Dendritic cell treated with granulocyte-macrophage colony-stimulating factor and Interleukin-4, amounts not matched to agents 40 ng/mL and 50 ng/mL, for 4 days (primary cell): ENCODE data around the gene ZNF799.
A peak's percentile ranks its signal among the peaks of the same experiment; 100 is the strongest.
"Not testable (repeated sequence)": the region's sequence is repeated elsewhere in the genome, so short reads cannot be mapped to it uniquely, and the experiment has no call there.

Source experiments
- H3K27ac Mint-ChIP-seq: one replicate; pipeline ENCODE4 v1.8.0; 2022; ENCODE audit warnings: mild to moderate bottlenecking, mixed read lengths
- H3K27me3 Mint-ChIP-seq: one replicate; pipeline ENCODE4 v1.8.0; 2022; ENCODE audit warnings: mild to moderate bottlenecking, mixed read lengths
- H3K36me3 Mint-ChIP-seq: one replicate; pipeline ENCODE4 v1.8.0; 2022; ENCODE audit warnings: low read depth, mixed read lengths
- H3K4me1 Mint-ChIP-seq: one replicate; pipeline ENCODE4 v1.8.0; 2022; ENCODE audit warnings: low read depth, mixed read lengths
- H3K4me3 Mint-ChIP-seq: one replicate; pipeline ENCODE4 v1.8.0; 2022; ENCODE audit warnings: mild to moderate bottlenecking, moderate library complexity, mixed read lengths
- H3K9me3 Mint-ChIP-seq: one replicate; pipeline ENCODE4 v1.8.0; 2022; ENCODE audit warnings: mixed read lengths
- intact Hi-C: fragments of 100-400 bp; cut with micrococcal nuclease; formaldehyde crosslinking; loops from one replicate; pipeline ENCODE4 v1.15.0; 2022

ZNF799 gene

GRCh38 chr19:12400633-12401502, at the start of gene ZNF799:
Gene ZNF799, minus strand, starts transcription at chr19:12401271. Its CDS starts 201 bp downstream, at chr19:12401070.
- Mint-ChIP-seq H3K27ac (peak within 1 kb of the TSS; percentile 94), H3K4me3 (peak within 1 kb of the TSS; percentile 94), H3K36me3 (peaks cover 27% of the 10 kb centered on the region), H3K27me3 (peaks cover 2% of the 10 kb centered on the region), H3K4me1 (peaks cover 11% of the 10 kb centered on the region), H3K9me3 (peaks cover 15% of the 10 kb centered on the region)
- intact Hi-C loops, result loop anchor here (2.0 kb wide), 2 partner anchors 36 to 68 kb away; partner anchors contain the start of genes ZNF442 and ZNF563

- no peaks in the 10 kb centered on the region for H3K36me3 Mint-ChIP-seq
- H3K4me1 Mint-ChIP-seq, result no peaks in the 10 kb centered on the region
- intact Hi-C loops, result no loop called here
- no peak overlapping the region for H3K4me3 Mint-ChIP-seq
- H3K27me3 Mint-ChIP-seq, result no peaks in the 10 kb centered on the region
- peaks cover 82% of the 10 kb centered on the region for H3K9me3 Mint-ChIP-seq
- no peak overlapping the region for H3K27ac Mint-ChIP-seq
Observed at GRCh38 chr19:12450844-12451243, 49.8 kb upstream of the ZNF799 start.

- Mint-ChIP-seq H3K4me3 (no peak overlapping the region), H3K27ac (no peak overlapping the region), H3K27me3 (no peaks in the 10 kb centered on the region), H3K9me3 (peaks cover 84% of the 10 kb centered on the region), H3K36me3 (no peaks in the 10 kb centered on the region), H3K4me1 (no peaks in the 10 kb centered on the region)
- intact Hi-C loops, result no loop called here
Observed at GRCh38 chr19:12448808-12449207, 47.7 kb upstream of the ZNF799 start.

GRCh38 chr19:12440541-12441316, 39.7 kb upstream of the ZNF799 start, which contains the start of gene ZNF443:
Gene ZNF443, minus strand, starts transcription at chr19:12441021. Its CDS starts 107 bp downstream, at chr19:12440914.
- H3K27ac Mint-ChIP-seq, result peak within 1 kb of the TSS; percentile 89
- H3K4me3 Mint-ChIP-seq, result peak within 1 kb of the TSS; percentile 100
- H3K4me1 Mint-ChIP-seq, result peaks cover 12% of the 10 kb centered on the region
- H3K9me3 Mint-ChIP-seq, result peaks cover 36% of the 10 kb centered on the region
- H3K36me3 Mint-ChIP-seq, result peaks cover 18% of the 10 kb centered on the region
- H3K27me3 Mint-ChIP-seq, result no peaks in the 10 kb centered on the region
- intact Hi-C loops, result loop anchor here (2.0 kb wide), 2 partner anchors 44 to 146 kb away; partner anchors contain the start of genes ZNF44 and ZNF709

- intact Hi-C loops, result loop anchor here (2.0 kb wide), 2 partner anchors 45 to 145 kb away; partner anchors contain the start of genes ZNF44 and ZNF709
- Mint-ChIP-seq H3K4me3 (peak overlapping the region; percentile 100), H3K4me1 (peaks cover 12% of the 10 kb centered on the region), H3K36me3 (peaks cover 23% of the 10 kb centered on the region), H3K27ac (peak overlapping the region; percentile 89), H3K9me3 (peaks cover 41% of the 10 kb centered on the region)
- H3K27me3 Mint-ChIP-seq, result not testable (repeated sequence)
Observed at GRCh38 chr19:12439686-12440540, 38.8 kb upstream of the ZNF799 start.

- intact Hi-C loops, H3K4me1 Mint-ChIP-seq, H3K27ac Mint-ChIP-seq, H3K4me3 Mint-ChIP-seq, H3K27me3 Mint-ChIP-seq: not testable (repeated sequence)
- H3K36me3 Mint-ChIP-seq, result peaks cover 69% of the 10 kb centered on the region
- peaks cover 79% of the 10 kb centered on the region for H3K9me3 Mint-ChIP-seq
Observed at GRCh38 chr19:12430726-12431299, 29.7 kb upstream of the ZNF799 start.

GRCh38 chr19:12425888-12426274, 24.8 kb upstream of the ZNF799 start:
- no peaks in the 10 kb centered on the region for H3K4me1 Mint-ChIP-seq
- H3K36me3 Mint-ChIP-seq, result peaks cover 54% of the 10 kb centered on the region
- no peaks in the 10 kb centered on the region for H3K27me3 Mint-ChIP-seq
- no peak overlapping the region for H3K4me3 Mint-ChIP-seq
- H3K27ac Mint-ChIP-seq, result no peak overlapping the region
- intact Hi-C loops, result no loop called here
- peaks cover 88% of the 10 kb centered on the region for H3K9me3 Mint-ChIP-seq

GRCh38 chr19:12425236-12425887, 24.3 kb upstream of the ZNF799 start:
- peaks cover 49% of the 10 kb centered on the region for H3K36me3 Mint-ChIP-seq
- H3K4me1 Mint-ChIP-seq, result no peaks in the 10 kb centered on the region
- no peak overlapping the region for H3K4me3 Mint-ChIP-seq
- H3K27ac Mint-ChIP-seq, result no peak overlapping the region
- H3K9me3 Mint-ChIP-seq, result peaks cover 88% of the 10 kb centered on the region
- intact Hi-C loops, result no loop called here
- H3K27me3 Mint-ChIP-seq, result no peaks in the 10 kb centered on the region

GRCh38 chr19:12417273-12417672, 16.2 kb upstream of the ZNF799 start:
- intact Hi-C loops, H3K27me3 Mint-ChIP-seq: not testable (repeated sequence)
- H3K9me3 Mint-ChIP-seq, result peaks cover 99% of the 10 kb centered on the region

DNA sequence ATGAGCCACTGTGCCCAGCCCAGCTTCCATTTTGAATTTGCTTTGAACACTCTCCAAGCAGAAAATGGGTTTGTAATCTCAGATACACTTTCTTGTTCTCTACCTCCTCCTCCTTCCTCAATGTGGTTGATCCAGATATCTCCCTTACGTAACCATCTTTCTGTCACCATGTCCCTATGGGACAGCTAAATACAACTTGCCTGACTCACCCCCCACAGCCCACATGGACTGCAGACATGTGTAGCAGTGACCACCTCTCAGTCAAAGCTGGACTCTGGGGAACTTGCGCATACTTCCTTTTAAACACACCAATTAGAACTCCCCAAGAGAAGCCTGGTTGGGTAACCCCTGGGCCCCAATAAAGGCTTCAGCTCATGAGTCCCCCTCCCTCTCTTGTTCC, 10.8 kb upstream of the ZNF799 start:
- H3K27ac Mint-ChIP-seq, result no peak overlapping the region
- no peaks in the 10 kb centered on the region for H3K27me3 Mint-ChIP-seq
- no peak overlapping the region for H3K4me3 Mint-ChIP-seq
- intact Hi-C loops, result no loop called here
- no peaks in the 10 kb centered on the region for H3K36me3 Mint-ChIP-seq
- no peaks in the 10 kb centered on the region for H3K4me1 Mint-ChIP-seq
- H3K9me3 Mint-ChIP-seq, result peaks cover 72% of the 10 kb centered on the region

More at GRCh38 chr19:12417273-12417672, 16.2 kb upstream of the ZNF799 start:
- not testable (repeated sequence) for H3K27ac Mint-ChIP-seq, H3K36me3 Mint-ChIP-seq, H3K4me3 Mint-ChIP-seq, H3K4me1 Mint-ChIP-seq

GRCh38 chr19:12399901-12400632, 1.0 kb downstream of the ZNF799 start:
- intact Hi-C loops, result loop anchor here (2.0 kb wide), 2 partner anchors 35 to 67 kb away; partner anchors contain the start of genes ZNF442 and ZNF563
- H3K4me3 Mint-ChIP-seq, result peak overlapping the region; percentile 94

DNA sequence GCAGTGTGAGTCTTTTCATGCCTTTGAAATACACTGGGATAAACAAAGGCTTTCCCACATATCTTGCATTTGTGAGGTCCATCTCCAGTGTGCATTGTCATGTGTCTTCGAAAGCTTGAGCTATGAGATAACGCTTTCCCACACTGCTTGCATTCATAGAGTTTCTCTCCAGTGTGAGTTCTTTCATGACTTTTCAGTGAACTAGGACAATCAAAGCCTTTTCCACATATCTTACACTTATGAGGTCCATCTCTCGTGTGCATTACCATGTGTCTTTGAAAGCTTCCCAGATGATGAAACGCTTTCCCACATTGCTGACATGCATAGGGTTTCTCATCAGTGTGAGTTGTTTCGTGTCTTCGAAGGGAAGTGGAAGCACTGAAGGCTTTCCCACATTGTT, 9.9 kb downstream of the ZNF799 start:
- peaks cover 78% of the 10 kb centered on the region for H3K9me3 Mint-ChIP-seq
- H3K4me3 Mint-ChIP-seq, H3K27me3 Mint-ChIP-seq, intact Hi-C loops, H3K27ac Mint-ChIP-seq, H3K4me1 Mint-ChIP-seq: not testable (repeated sequence)
- H3K36me3 Mint-ChIP-seq, result peaks cover 84% of the 10 kb centered on the region

More at GRCh38 chr19:12399901-12400632, 1.0 kb downstream of the ZNF799 start:
- H3K9me3 Mint-ChIP-seq, result peaks cover 23% of the 10 kb centered on the region
- not testable (repeated sequence) for H3K27me3 Mint-ChIP-seq
- H3K36me3 Mint-ChIP-seq, result peaks cover 35% of the 10 kb centered on the region
- H3K27ac Mint-ChIP-seq, result peak overlapping the region; percentile 94
- peaks cover 11% of the 10 kb centered on the region for H3K4me1 Mint-ChIP-seq
